Smooth muscle cell of bladder (primary cell): ENCODE data around the gene ABCC3. TPM values are rescaled to one million over a fixed set of nuclear protein-coding genes. Genes with fewer than 3 reads are reported as not detected.

Experiments used
- total RNA-seq: library from RNA; depleted of rRNA; stranded (reverse); fragments of >200 nt; gene quantifications from 2 replicates; pipeline ENCODE4 v1.2.3, GENCODE V29; 2014

The ABCC3 gene
- 17.1 and 23.8 TPM in 2 replicates for total RNA-seq

GRCh38 chr17:50634224-50634914 is at the start of gene ABCC3:
Gene ABCC3, plus strand, starts transcription at chr17:50634881. Its CDS starts 56 bp downstream, at chr17:50634937.

GRCh38 chr17:50707289-50708049 is 72.8 kb downstream of the ABCC3 start, which contains the start of gene ANKRD40:
Gene ANKRD40, minus strand, starts transcription at chr17:50707914. Its CDS starts 260 bp downstream, at chr17:50707654.

GRCh38 chr17:50719144-50719923 is 84.7 kb downstream of the ABCC3 start, which contains the start of gene LUC7L3:
Gene LUC7L3, plus strand, starts transcription at chr17:50719603. Its CDS starts 130 bp downstream, at chr17:50719733.

Other genes with a start within 250 kb of the ABCC3 start
- gene LRRC59, start 237.4 kb upstream of the ABCC3 start, total RNA-seq, result 135 and 154 TPM in 2 replicates
- 20.3 and 40.5 TPM in 2 replicates for gene ACSF2, start 208.7 kb upstream of the ABCC3 start, total RNA-seq
- gene CHAD, start 166.0 kb upstream of the ABCC3 start, total RNA-seq, result not detected in 2 replicates
- gene RSAD1, start 156.0 kb upstream of the ABCC3 start, total RNA-seq, result 9.8 and 16.6 TPM in 2 replicates
- gene MYCBPAP, start 126.4 kb upstream of the ABCC3 start, total RNA-seq, result 0.43 and 1.6 TPM in 2 replicates
- gene EPN3, start 102.1 kb upstream of the ABCC3 start, total RNA-seq, result not detected in 2 replicates
- gene SPATA20, start 87.7 kb upstream of the ABCC3 start, total RNA-seq, result 56.9 and 59.6 TPM in 2 replicates
- gene CACNA1G, start 74.2 kb upstream of the ABCC3 start, total RNA-seq, result under 0.01 and 0.37 TPM in 2 replicates
- gene ANKRD40, start 73.0 kb downstream of the ABCC3 start, total RNA-seq, result 18.9 and 25.5 TPM in 2 replicates
- 17.4 and 23.1 TPM in 2 replicates for gene LUC7L3, start 84.7 kb downstream of the ABCC3 start, total RNA-seq
- gene ANKRD40CL, start 132.6 kb downstream of the ABCC3 start, total RNA-seq, result not detected in 2 replicates
- under 0.01 and 0.09 TPM in 2 replicates for gene WFIKKN2, start 200.7 kb downstream of the ABCC3 start, total RNA-seq
- 7.8 and 11.7 TPM in 2 replicates for gene TOB1, start 231.5 kb downstream of the ABCC3 start, total RNA-seq